HL-60 (cell line): ENCODE results near the gene CCDC92B.

Experiments
- POLR2AphosphoS5 ChIP-seq: IDR thresholded peaks from 2 replicates; pipeline ENCODE4 v1.6.1; 2012; ENCODE audit warnings: low read depth
- SPI1 ChIP-seq: IDR thresholded peaks from 2 replicates; pipeline ENCODE4 v1.6.1; 2012; ENCODE audit warnings: low read depth, mild to moderate bottlenecking, borderline replicate concordance
- TF ChIP-seq, protein P1 (sequence below): IDR thresholded peaks from one replicate; pipeline ENCODE4 v1.5.1; 2011; ENCODE audit warnings: low read length, control low read depth, inconsistent platforms; ENCODE audit not compliant: insufficient read depth
- TF ChIP-seq, protein P2 (sequence below): IDR thresholded peaks from 2 replicates; pipeline ENCODE4 v1.6.1; 2012; ENCODE audit warnings: low read depth; ENCODE audit not compliant: insufficient replicate concordance

- TF ChIP-seq, protein P1, sequence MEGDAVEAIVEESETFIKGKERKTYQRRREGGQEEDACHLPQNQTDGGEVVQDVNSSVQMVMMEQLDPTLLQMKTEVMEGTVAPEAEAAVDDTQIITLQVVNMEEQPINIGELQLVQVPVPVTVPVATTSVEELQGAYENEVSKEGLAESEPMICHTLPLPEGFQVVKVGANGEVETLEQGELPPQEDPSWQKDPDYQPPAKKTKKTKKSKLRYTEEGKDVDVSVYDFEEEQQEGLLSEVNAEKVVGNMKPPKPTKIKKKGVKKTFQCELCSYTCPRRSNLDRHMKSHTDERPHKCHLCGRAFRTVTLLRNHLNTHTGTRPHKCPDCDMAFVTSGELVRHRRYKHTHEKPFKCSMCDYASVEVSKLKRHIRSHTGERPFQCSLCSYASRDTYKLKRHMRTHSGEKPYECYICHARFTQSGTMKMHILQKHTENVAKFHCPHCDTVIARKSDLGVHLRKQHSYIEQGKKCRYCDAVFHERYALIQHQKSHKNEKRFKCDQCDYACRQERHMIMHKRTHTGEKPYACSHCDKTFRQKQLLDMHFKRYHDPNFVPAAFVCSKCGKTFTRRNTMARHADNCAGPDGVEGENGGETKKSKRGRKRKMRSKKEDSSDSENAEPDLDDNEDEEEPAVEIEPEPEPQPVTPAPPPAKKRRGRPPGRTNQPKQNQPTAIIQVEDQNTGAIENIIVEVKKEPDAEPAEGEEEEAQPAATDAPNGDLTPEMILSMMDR = no peak
- TF ChIP-seq POLR2AphosphoS5 (no peak), SPI1 (no peak)
- TF ChIP-seq, protein P2, sequence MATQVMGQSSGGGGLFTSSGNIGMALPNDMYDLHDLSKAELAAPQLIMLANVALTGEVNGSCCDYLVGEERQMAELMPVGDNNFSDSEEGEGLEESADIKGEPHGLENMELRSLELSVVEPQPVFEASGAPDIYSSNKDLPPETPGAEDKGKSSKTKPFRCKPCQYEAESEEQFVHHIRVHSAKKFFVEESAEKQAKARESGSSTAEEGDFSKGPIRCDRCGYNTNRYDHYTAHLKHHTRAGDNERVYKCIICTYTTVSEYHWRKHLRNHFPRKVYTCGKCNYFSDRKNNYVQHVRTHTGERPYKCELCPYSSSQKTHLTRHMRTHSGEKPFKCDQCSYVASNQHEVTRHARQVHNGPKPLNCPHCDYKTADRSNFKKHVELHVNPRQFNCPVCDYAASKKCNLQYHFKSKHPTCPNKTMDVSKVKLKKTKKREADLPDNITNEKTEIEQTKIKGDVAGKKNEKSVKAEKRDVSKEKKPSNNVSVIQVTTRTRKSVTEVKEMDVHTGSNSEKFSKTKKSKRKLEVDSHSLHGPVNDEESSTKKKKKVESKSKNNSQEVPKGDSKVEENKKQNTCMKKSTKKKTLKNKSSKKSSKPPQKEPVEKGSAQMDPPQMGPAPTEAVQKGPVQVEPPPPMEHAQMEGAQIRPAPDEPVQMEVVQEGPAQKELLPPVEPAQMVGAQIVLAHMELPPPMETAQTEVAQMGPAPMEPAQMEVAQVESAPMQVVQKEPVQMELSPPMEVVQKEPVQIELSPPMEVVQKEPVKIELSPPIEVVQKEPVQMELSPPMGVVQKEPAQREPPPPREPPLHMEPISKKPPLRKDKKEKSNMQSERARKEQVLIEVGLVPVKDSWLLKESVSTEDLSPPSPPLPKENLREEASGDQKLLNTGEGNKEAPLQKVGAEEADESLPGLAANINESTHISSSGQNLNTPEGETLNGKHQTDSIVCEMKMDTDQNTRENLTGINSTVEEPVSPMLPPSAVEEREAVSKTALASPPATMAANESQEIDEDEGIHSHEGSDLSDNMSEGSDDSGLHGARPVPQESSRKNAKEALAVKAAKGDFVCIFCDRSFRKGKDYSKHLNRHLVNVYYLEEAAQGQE = no peak
Observed at GRCh38 chr17:2750721-2751120, 1.3 kb upstream of the CCDC92B start.
